ENCODE results near the gene IMP4. TPM values are rescaled to one million over a fixed set of nuclear protein-coding genes. Genes with fewer than 3 reads are reported as not detected.

Gene IMP4
- total and polyA plus RNA-seq, 2 of the 8 experiments (the other 6 are each of a cell fraction or from before 2014, with no cell fraction given): 96.8 to 194 TPM

- Histone ChIP-seq H3K23ac (ENCODE audit: insufficient read length) (no peak overlapping the region), H2BK5ac (ENCODE audit: low read depth, low read length) (no peak overlapping the region), H3K14ac (ENCODE audit: insufficient read length) (no peak overlapping the region), H3K36me3 (ENCODE audit: control insufficient read depth in 2 of 4, insufficient read depth in 4 of 4, low read length in 3 of 4) (no peaks in the 10 kb centered on the region), H2AFZ (ENCODE audit: low read length) (no peak overlapping the region), H3K27me3 (replicated peaks in 1 of 4; ENCODE audit: control insufficient read depth in 3 of 4, extremely low read depth in 1 of 4, insufficient read depth in 3 of 4, low read length in 3 of 4) (no peaks in the 10 kb centered on the region), H3K4me1 (replicated peaks in 1 of 4; ENCODE audit: control insufficient read depth in 3 of 4, insufficient read depth in 4 of 4, low read length in 3 of 4) (peaks cover 0 to 11% (median 1%) of the 10 kb centered on the region in 4 experiments; a peak in 4 of 7 replicates), H4K8ac (ENCODE audit: extremely low read depth, insufficient read depth, low read length) (no peak overlapping the region), H3K4me3 (ENCODE audit: extremely low read depth in 1 of 4, insufficient read depth in 2 of 4, low read depth in 3 of 4, low read length in 4 of 4) (no peak overlapping the region), H3K4me2 (ENCODE audit: insufficient read depth in 1 of 2, low read depth in 2 of 2, low read length in 2 of 2) (no peak overlapping the region), H3K4ac (replicated peaks; ENCODE audit: insufficient read length, low read depth, low read length) (no peak overlapping the region), H3K9ac (replicated peaks in 1 of 4; ENCODE audit: extremely low read depth in 1 of 4, low read depth in 3 of 4, low read length in 3 of 4) (no peak overlapping the region), H2AK5ac (ENCODE audit: low read depth, low read length) (no peak overlapping the region), H2BK12ac (ENCODE audit: low read depth, low read length) (no peak overlapping the region), H3K27ac (ENCODE audit: low read depth, low read length) (no peak overlapping the region), H3K9me3 (ENCODE audit: insufficient read depth in 2 of 2, low read depth in 1 of 2, low read length in 1 of 2) (no peaks in the 10 kb centered on the region), H3K56ac (replicated peaks; ENCODE audit: insufficient read length, low read depth, low read length) (no peak overlapping the region), H3K79me1 (ENCODE audit: low read depth, low read length) (no peaks in the 10 kb centered on the region), H4K91ac (replicated peaks; ENCODE audit: insufficient read length, low read length) (no peak overlapping the region), H4K5ac (ENCODE audit: insufficient read length, low read depth, low read length) (no peak overlapping the region), H4K20me1 (replicated peaks in 1 of 2; ENCODE audit: control insufficient read depth in 1 of 2, insufficient read depth in 2 of 2, low read length in 2 of 2) (no peaks in the 10 kb centered on the region), H3K18ac (ENCODE audit: extremely low read depth, low read length) (no peak overlapping the region), H2BK120ac (replicated peaks; ENCODE audit: low read depth, low read length) (no peak overlapping the region), H2BK20ac (ENCODE audit: low read length) (no peak overlapping the region), H2BK15ac (ENCODE audit: low read length) (no peak overlapping the region), H3K79me2 (ENCODE audit: control insufficient read depth in 1 of 2, insufficient read depth in 2 of 2, low read length in 2 of 2) (no peaks in the 10 kb centered on the region), H3K23me2 (ENCODE audit: low read depth, low read length) (no peaks in the 10 kb centered on the region)
- ChIA-PET POLR2A (ENCODE audit: partially characterized antibody) (no interaction called here), CTCF (ENCODE audit: partially characterized antibody) (no interaction called here)
- WGBS, 2 experiments (ENCODE audit: extremely low coverage in 1 of 2, insufficient coverage in 1 of 2, insufficient read length in 1 of 2, insufficient replicate concordance in 2 of 2, low coverage in 1 of 2, low lambda C conversion rate in 2 of 2, missing lambda C conversion rate in 1 of 2): 87% methylated on average over 2 of the region's 2 CpGs; no CpG with 5 or more reads in 1 of the 2 experiments
- TF ChIP-seq USF2 (IDR thresholded peaks at IDR 0.05; ENCODE audit: low read length) (no peak), GABPA (IDR thresholded peaks at IDR 0.05; ENCODE audit: borderline replicate concordance, insufficient read depth, low read length) (no peak), SRF (IDR thresholded peaks at IDR 0.05; ENCODE audit: low read depth, low read length) (no peak), KDM5A (IDR thresholded peaks at IDR 0.05; ENCODE audit: low read length) (no peak), BRCA1 (IDR thresholded peaks at IDR 0.05; ENCODE audit: low read depth, low read length) (no peak)
- no peak for DNase-seq (ENCODE audit: low read depth in 1 of 2, low spot score in 2 of 2)
- no peak for FAIRE-seq
Measured at GRCh38 chr2:130365075-130365474, 22.4 kb downstream of the IMP4 start.

Measured in H1 (cell line).